NCI-H1436 treated with DMSO at 0.1 percent for 48 hours (cell line): Measurements from ENCODE around the gene IL1R2.

Experiments used
- DNase-seq: peaks from one replicate; lab custom pipeline; 2025; lab: John Stamatoyannopoulos, UW

The IL1R2 gene

DNA sequence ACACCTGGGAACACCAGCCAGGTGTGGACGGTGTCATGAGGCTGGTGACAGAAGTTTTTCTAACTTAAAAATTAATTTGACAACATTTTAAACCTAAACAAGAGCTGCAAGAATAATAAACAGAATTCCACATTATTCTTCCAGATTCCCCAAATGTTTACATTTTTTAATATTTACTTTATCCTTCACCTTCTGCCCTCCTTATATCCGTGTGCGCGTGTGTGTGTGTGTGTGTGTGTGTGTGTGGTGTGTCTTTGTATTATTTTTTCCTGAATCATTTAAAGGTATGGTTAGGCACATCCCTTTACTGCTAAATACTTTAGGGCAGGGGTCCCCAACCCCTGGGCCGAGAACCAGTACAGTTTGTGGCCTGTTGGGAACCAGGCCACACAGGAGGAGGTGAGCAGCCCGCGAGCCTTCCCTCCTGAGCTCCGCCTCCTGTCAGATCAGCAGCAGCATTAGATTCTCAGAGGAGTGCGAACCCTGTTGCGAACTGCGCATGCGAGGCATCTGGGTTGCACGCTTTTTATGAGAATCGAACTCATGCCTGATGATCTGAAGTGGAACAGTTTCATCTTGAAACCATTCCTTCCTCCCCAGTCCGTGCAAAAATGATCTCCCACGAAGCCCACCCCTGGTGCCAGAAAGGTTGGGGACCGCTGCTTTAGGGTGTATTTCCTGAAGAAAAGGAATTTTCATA is 16.4 kb upstream of the IL1R2 start:
- no peak for DNase-seq

DNA sequence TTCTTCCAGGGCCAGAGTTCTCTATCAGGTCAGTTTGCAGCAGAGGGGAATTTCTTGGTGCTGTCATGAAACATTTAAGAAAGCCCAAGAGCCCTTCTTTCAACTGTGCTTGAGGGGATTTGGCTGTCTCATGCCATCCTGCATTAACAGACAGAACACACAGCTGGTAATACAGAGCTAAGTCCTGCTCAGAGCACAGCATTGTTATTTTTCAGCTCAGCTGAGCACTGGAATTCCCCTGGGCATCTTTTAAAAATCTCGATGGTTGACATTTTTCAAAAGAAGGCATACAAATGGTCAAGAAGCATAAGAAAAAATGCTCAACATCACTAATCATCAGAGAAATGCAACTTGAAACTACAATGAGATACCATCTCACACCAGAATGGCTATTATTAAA is 14.9 kb upstream of the IL1R2 start:
- no peak for DNase-seq

DNA sequence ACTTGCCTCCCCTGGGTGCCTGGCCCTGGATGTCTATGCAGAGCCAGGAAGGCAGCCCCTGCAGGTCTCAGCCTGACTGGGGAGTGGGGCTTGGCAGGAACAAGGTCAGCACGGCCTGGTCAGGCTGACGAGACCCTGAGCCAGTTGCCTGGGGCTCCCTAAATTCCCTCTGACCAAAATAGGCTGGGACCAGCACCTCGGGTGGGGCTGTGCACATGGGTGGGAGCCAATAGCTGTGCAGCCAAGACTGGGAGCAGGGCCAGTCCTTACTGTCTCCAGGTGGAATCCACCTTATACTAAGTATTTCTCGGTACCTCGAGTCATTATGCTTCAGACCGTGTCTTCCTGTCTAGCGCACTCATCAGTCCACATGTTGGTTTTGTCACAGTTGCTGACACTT is 11.4 kb upstream of the IL1R2 start:
- DNase-seq: no peak

DNA sequence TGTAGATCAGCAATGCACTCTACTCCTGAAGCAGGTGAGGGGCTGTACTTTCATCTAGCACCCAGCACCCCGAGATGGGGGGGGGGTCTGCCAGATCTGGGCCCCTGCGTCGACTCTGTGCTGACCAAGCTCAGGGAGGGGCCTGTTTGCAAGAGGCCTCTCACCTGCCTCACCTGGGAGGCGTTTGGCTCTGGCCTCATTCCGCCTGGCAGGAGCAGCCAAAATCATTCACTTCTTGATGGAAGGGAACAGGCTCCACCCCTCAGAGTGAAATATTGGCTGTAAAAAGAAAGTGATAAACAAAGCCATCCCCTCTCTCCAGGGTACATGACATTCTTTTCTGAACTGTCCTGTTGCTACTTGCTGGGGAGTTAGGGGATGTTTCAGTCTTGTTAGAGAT is 10.7 kb upstream of the IL1R2 start:
- no peak for DNase-seq

DNA sequence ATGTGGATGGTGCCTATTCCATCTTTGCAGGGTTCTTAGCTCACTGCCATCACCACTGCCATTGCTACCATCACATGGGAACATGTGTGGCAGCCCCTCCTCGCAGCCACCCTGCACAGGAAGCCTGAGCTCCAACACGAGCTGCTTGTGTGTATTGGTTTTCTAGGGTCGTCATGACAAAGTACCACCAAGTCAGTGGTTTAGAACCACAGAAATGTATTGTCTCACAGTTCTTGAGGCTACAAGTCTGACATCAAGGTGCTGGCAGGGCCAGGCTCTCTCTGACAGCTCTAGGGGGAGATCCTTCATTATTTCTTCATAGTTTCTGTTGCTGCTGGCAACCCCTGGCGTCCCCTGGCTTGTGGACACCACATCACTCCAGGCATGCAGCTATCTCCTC is 10.3 kb upstream of the IL1R2 start:
- DNase-seq: no peak

DNA sequence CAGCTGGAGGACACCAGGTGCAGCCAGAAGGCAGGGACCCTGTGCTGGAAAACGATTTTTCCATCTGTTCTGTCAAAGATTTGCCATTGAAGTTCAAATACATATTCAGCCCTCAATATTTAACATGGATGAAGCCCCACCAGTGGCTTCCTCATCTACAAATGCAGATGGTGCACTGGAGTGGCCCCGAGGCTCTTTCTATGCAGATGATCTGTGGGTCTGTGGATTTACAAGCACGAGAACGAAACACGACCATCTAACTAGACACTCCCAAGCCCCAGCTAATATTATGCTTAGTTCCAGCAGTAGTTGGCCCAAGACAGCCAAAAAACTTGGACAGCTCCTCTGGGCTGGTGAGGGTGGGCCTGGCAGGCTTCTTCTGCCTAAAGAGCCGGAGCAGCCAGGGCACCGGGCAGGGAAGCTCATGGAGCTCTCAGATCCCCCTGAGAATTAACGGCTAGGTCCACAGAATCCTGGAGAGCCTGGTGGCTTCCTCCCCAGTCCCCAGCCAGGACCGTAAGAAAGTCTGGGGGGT is 9.2 kb upstream of the IL1R2 start:
- no peak for DNase-seq

DNA sequence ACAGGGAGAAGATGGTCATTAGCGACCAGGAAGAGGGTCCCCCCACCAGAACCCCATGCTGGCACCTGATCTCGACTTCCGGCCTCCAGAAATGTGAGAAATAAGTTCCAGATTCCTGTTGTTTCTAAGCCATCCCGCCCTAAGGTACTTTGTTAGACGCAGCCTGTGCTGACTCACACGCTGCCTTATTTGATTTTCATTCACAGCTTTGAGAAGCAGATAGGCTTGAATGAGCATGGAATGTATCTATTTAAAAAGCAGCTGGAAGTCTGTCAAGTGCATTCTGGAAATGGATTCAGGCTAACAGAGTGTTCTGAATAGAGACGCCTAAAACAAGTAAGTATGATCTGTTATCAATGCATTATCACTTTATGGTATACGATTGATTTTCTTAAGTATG is 8.3 kb upstream of the IL1R2 start:
- no peak for DNase-seq

DNA sequence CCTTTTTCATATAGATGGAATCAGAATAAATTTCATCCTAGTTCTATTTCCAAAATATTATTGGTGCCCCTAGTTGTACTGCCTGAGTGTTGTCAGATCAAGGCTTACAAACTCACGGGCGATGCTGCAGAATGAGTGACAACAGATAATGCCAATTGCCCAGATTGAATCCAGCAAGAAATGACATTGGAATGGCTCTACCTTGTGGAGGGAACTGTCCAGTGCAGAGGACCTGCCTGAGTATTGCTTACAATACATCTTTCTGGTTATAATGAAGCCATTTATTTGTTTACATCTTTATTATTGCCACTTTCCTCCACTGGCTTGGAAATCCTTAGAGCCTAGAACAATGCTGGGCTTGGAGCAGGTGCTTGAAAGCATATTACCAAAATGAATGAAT is 7.8 kb upstream of the IL1R2 start:
- DNase-seq: no peak

DNA sequence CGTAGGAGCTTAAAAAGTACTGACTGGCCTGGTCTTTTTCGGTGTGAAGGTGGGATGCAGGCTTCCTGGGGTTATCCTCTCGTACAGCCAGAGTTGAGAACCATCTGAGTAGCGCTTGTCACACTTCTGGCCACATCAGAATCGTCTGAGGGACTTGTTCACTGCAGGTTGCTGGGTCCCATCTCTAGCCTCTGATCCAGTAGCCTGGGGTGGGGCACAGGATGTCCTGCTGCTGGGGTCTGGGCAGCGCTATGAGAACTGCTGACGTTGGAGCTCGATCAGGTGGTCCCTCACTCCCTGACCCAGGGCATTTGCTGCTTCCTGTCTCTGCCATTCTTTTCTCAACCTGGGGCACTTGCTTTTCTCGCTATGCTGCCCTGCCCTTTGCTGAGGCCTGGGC is 7.1 kb upstream of the IL1R2 start:
- DNase-seq: no peak

DNA sequence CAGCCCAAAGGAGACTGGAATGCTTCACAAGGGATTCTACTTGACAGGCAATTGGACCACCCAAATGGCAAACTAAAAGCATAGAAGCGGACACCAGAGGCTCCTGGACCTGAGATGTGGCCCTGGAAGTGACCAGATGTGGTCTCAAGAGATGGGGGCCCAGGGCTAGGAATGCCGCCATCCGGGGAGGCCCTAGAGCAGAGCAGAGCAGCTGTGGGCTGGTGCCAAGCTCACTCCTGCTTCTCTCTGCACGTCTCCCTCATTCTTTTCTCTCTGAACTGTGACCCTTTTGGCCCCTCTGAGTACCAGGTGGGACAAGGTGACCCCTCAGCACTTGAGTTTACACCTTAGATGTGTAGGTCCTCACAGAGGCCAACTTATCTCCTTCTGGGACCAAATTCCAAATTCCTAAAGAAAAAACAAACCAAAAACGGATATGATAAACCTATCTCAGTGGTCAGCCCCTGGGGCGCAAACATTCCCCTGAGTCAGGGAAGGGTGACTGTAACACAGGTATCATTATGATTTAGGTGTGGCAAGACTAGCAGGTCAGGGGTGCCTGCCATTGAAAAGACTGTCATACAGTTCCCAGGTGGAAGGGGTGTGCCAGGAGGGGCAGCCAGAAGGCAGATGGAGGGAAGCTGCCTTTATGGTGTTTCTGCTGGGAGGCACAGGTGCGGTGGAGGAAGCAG is 6.5 kb upstream of the IL1R2 start:
- DNase-seq: no peak

DNA sequence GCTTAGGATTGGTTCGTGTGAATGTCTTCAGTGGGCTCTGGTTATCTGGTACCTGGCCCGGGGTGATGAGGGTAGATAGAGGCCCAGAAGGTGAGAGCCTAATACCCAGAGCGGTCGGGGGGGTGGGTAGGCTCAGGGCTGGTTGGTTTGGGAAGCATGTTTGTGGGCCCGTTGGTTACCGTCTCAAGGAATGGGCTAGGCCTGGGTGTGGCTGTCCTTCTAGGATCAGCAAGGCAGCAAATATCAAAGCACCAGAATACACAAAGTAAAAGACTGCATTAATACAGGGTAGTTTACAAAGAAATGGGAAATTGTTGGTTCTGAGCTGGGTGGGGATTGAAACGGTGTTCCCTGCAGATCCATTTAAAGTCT is 6.0 kb upstream of the IL1R2 start:
- DNase-seq: no peak

DNA sequence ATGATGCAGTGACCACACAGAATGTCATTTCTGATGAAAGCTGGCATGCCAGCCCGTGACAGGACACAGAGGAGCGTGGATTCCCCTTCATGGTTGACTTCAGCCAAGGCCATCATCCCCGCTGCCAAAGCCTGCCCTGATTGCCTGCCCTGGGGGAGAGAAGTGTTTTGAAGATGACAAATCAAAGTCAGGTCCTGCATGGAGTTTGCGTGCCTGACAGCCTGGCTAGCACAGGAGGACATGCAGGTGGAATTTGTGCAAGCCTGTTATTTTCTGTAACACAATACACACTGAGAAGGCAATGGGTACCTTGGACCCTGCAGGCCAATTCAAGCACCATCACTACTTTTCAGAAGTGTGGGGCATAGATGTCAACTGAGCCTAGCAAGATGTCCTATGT is 5.4 kb upstream of the IL1R2 start:
- no peak for DNase-seq

DNA sequence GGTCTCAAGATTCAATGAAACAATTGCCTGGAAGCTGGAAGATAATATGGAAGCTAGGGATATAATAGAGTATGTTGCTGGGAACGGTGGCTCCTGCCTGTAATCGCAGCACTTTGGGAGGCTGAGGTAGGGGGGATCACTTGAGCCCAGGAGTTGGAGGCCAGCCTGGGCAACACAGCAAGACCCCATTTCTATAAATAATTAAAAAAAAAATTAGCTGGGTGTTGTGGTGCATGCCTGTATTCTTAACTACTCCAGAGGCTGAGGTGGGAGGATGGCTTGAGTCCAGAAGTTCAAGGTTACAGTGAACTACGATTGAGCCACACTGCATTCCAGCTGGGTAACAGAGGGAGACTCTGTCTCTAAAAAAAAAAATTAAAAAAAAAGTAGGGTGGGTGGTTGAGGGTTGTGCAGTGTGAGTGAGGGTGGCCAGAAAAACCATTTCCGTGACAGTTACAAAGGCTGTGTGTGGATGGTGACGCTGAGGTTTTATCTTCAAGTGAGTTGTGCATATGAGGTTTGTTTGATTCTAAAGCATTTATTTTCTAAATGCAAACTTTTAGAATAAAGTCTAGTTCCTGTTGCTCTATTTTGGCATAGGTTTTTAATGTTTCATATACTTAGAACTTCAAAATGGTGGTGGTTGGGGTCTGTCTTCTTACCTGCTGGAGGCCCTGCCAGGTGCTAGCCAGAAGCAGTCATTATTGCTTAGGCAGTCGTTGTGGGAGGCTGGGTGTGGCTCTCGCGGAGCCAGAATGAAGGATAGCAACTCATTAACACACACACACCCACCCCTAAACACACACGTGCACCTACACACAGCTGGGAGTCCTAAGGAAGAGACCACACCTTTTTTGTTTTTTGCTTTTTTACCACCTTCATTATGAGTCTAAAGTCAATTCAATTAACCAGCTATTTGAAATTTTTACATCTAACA is 4.7 kb upstream of the IL1R2 start:
- no peak for DNase-seq

DNA sequence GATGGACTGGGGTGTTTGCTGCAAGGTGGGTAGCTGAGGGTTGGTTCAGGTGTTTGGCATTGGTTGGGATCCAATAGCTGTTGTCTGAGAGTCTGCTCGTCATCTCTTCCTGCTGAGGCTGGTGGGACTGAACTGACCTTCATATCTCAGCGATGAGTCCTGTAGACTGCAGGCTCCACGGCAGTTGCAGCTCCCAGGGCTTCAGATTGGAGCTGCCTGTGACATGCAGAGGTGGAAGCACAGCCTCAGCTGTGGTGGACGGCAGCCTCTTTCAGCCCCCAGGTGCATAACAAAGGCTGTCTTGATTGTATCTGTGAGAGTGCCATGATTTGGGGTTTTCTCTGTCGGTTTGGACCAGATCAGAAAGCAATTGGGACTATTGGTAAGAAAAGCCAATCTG is 3.9 kb upstream of the IL1R2 start:
- no peak for DNase-seq

DNA sequence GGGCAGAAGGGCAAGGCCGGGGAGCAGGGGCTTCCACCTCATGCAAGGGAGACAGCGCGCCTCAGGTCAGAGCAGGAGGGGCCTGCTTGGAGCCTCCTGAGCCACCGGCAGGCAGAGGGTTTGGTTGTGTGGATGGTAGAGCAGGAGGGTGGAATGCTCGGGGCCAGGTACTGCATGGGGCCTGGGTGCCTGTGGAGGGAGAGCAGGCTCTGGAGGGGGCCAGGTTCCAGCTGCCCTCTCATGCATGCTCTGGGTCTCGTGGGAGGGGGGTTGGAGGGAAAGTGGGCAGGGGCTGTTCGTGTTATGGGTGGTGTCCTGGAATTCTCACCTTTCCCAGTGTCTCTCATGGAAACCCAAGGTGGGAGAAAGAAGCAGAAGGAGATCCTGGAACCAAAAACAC is 3.2 kb upstream of the IL1R2 start:
- no peak for DNase-seq

DNA sequence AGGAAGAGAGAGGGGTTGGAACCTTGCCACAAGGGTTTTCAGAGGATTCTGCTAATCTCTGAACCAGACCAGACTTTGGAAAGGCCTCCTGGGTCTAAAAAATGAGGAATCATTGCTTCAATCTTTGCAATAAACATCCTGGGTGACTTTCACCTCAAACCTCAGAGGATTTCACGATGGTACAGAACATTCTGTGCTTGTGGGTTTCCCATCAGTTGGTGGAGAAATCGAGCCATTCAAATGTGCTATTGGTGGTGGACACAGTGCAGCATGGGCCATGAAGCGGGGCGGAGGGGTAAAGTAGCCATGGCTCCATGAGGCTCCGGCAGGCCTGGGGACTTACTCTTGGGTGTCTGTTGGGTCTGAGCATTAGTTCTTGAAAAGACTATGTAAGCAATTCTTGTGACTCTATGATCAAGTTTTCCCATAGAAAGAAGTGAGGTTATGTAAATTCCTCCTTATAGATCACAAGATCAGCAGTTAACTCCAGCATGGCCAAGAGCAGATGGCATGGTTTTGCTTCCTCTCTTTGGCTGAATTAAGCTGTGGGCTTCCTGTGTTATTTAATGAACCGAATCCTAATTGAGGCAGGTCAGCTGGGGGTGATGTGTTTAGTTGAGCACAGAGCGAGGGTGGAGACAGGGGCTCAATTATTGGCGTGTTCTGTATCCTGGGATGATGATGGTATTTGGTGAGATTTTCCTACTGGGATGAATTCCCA is 1.9 kb upstream of the IL1R2 start:
- no peak for DNase-seq

DNA sequence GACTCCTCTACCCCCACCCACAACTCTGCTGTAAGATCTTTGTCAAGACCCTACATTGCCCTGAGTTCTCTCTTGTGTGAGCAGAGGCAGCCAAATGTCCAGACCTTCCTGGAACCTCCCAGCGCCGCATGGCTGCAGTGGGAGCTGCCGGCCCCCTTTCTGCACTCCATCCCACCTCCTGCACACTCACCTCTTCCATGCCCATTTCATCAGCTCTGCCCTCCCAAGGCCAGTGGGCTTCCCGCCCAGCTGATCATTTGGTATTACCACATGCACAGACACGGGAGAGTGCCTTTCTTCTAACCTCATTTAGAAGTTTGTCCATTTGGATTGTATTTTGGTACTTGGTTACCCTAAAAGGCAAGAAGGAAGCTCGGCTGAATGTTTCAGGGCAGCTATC is 2.0 kb downstream of the IL1R2 start:
- DNase-seq: no peak

DNA sequence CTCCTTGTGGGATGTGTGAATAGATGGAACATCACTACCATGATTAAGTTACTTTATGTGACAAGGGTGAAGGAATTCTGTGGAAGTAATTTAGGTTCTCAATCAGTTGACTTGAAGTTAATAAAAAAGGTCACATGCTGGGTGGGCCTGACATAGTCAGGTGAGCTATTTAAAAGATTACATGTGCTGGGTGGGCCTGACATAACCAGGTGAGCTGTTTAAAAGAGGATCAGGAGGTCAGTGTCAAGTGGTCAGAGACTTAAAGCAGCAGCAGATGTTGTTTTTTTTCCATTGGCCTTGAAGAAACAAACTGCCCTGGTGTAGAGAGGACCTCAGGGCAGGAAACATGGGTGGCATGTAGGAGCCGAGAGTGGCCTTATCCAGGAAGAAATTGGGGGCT is 3.3 kb downstream of the IL1R2 start:
- DNase-seq: no peak

DNA sequence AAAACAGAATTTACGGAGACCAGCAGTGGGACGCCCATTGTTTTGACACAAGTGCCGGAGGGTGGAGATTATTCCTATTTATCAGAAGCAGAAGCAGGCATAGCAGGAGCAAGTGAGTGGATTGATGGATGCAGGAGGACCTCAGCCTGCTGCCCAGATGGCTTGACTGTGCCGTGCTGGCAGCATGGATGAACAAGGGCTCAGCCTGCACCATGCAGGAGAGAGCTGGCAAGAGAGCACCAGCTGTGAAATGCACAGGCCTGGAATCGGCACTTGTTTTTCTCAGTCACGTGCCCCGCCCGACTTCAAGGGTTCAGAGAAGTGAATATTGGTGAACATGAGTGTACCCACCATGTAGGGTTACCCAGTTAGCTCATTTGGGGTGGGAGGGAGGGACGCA is 4.0 kb downstream of the IL1R2 start:
- no peak for DNase-seq

DNA sequence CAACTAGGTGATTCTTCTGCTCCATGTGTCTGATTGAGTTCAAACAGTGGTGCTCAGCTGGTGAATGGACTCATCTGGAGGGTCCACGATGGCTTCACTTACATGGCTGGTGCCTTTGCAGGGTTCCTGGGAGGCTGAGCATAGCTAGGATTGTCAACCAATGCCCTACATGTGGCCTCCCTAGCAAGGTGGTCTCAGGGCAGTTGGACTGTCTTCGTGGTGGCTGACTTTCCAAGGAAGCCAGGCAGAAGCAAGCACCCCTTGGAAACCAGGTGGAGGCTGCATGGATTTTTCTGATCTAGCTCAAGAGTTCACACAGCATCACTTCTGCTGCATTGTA is 6.8 kb downstream of the IL1R2 start:
- DNase-seq: no peak

DNA sequence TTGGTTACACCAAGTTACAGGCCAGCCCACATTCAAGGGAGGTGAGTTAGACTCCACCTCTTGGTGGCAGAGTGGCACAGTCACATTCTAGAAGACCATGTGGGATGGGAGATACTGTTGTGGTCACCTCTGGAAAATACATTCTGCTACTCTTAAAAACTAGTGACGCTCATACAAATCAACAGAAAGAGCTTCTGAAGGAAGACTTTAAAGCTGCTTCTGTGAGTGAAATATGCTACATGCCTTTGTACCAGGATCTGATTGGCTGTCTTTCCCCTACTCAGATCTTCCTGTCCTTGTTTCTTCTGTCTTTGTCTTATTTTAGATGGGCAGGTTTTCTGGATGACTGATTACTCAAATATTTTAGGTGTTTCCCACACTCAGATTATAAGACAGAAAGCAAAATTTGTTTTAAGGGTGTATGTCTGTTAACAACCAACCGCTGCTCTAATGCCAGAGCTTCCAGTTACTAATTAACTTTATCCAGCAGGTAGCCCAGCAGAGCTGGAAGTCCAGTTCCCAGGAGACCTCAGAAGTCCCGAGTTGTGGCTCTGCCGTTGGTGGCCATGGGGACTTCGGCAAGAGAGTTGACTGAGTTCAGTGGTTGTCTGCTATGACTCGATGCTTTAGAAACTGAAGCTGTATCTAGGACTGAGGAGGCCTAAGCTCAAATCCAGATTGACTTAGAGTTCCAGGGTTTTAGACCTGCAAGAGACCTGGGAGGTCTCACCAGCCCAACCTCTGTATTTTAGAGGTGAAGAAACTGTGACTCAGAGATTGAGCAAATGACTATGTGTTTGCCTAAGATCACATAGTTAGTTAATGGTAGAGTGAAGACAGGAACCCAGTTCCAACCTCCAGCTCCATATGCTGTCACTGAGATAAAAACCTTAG is 7.4 kb downstream of the IL1R2 start:
- no peak for DNase-seq
